GM12878 (cell line): Measurements from ENCODE around the gene PCBD1. TPM values are rescaled to one million over a fixed set of nuclear protein-coding genes. Genes with fewer than 3 reads are reported as not detected.

Source experiments
- BACH1 ChIP-seq: fragments of 450-650 bp; IDR thresholded peaks from 2 replicates; pipeline ENCODE4 v1.6.1; 2017; ENCODE audit warnings: mild to moderate bottlenecking, borderline replicate concordance
- CBFB ChIP-seq: IDR thresholded peaks from 2 replicates; pipeline ENCODE4 v1.6.1; 2016; ENCODE audit warnings: antibody characterized with exemption, low read depth
- CHD2 ChIP-seq: IDR thresholded peaks from 2 replicates; pipeline ENCODE4 v1.6.1; 2011; ENCODE audit warnings: low read depth, low read length, improper control_type of control experiment, borderline replicate concordance
- FOS ChIP-seq: IDR thresholded peaks from 3 replicates; pipeline ENCODE4 v1.6.1; 2011; ENCODE audit warnings: borderline replicate concordance; ENCODE audit not compliant: insufficient read length; ENCODE audit errors: extremely low read depth
- MEF2A ChIP-seq: IDR thresholded peaks from 2 replicates; pipeline ENCODE4 v1.6.1; 2011; ENCODE audit warnings: low read depth, mild to moderate bottlenecking, low read length, moderate library complexity; ENCODE audit not compliant: insufficient read depth
- MYC ChIP-seq: IDR thresholded peaks from 2 replicates; pipeline ENCODE4 v1.6.1; 2011; ENCODE audit warnings: mild to moderate bottlenecking, low read length, moderate library complexity, inconsistent platforms; ENCODE audit not compliant: insufficient read depth, insufficient replicate concordance, insufficient read length, severe bottlenecking
- NFYA ChIP-seq: IDR thresholded peaks from 2 replicates; pipeline ENCODE4 v1.6.1; 2011; ENCODE audit warnings: low read depth, mild to moderate bottlenecking, low read length, improper control_type of control experiment, borderline replicate concordance
- NR2C1 ChIP-seq: fragments of 450-650 bp; IDR thresholded peaks from 2 replicates; pipeline ENCODE4 v1.6.1; 2017; ENCODE audit warnings: antibody characterized with exemption, mild to moderate bottlenecking, moderate library complexity
- POLR2AphosphoS5 ChIP-seq: IDR thresholded peaks from 2 replicates; pipeline ENCODE4 v1.6.1; 2011; ENCODE audit warnings: mild to moderate bottlenecking, low read length, inconsistent platforms
- RAD51 ChIP-seq: fragments of 450-650 bp; IDR thresholded peaks from 2 replicates; pipeline ENCODE4 v1.6.1; 2016; ENCODE audit warnings: moderate library complexity, mild to moderate bottlenecking, inconsistent platforms
- SIX5 ChIP-seq: IDR thresholded peaks from 2 replicates; pipeline ENCODE4 v1.6.1; 2011; ENCODE audit warnings: mild to moderate bottlenecking, low read depth, low read length, moderate library complexity; ENCODE audit not compliant: severe bottlenecking
- STAT1 ChIP-seq: fragments of 450-650 bp; conservative IDR thresholded peaks from 2 replicates; pipeline ENCODE4 v1.6.1; 2014; ENCODE audit warnings: antibody characterized with exemption, mild to moderate bottlenecking
- TCF3 ChIP-seq: IDR thresholded peaks from 2 replicates; pipeline ENCODE4 v1.6.1; 2012; ENCODE audit warnings: low read depth, mild to moderate bottlenecking, low read length, borderline replicate concordance; ENCODE audit not compliant: insufficient read depth
- polyA plus RNA-seq, 11 experiments: library from polyadenylated mRNA; depleted of rRNA in 4 of 11; unstranded in 6 of 11; stranded (reverse) in 5 of 11; fragments of >200 nt; fragmentation: Nextera tagmentation in 4 of 11; fragmentation: Illumina TruSeq in 1 of 11; extraction: Ambion mirVana in 4 of 11; extraction: Trizol in 1 of 11; gene quantifications; 1 replicate in 1 of 11; 2 replicates in 10 of 11; pipeline versions ENCODE4 v1.2.1 to v1.2.3, GENCODE V29; 2011 to 2016; ENCODE audit warnings: inconsistent platforms in 2 of 11, missing spikeins in 2 of 11, low read depth in 1 of 11
- total RNA-seq, 4 experiments: library from RNA; depleted of rRNA in 3 of 4; stranded (reverse); fragments of >200 nt in 3 of 4; fragmentation: Illumina TruSeq in 1 of 4; extraction: Trizol in 1 of 4; gene quantifications; 2 replicates each; pipeline versions ENCODE4 v1.2.1 to v1.2.3, GENCODE V29; 2013 to 2021
- TF ChIP-seq, protein P1 (sequence below): fragments of 450-650 bp; IDR thresholded peaks from 2 replicates; pipeline ENCODE4 v1.6.1; 2018; ENCODE audit warnings: borderline replicate concordance, mild to moderate bottlenecking; ENCODE audit not compliant: partially characterized antibody
- TF ChIP-seq, protein P2 (sequence below): IDR thresholded peaks from 2 replicates; pipeline ENCODE4 v1.6.1; 2012; ENCODE audit warnings: low read depth, low read length, improper control_type of control experiment
- TF ChIP-seq, protein P3 (sequence below): fragments of 450-650 bp; IDR thresholded peaks from 2 replicates; pipeline ENCODE4 v1.6.1; 2017; ENCODE audit warnings: mild to moderate bottlenecking, moderate library complexity
- TF ChIP-seq, protein P4 (sequence below), 3 experiments: IDR thresholded peaks in 2 of 3; conservative IDR thresholded peaks in 1 of 3; 2 replicates each; pipeline ENCODE4 v1.5.1; 2011; ENCODE audit warnings: low read depth in 3 of 3, low read length in 3 of 3, mild to moderate bottlenecking in 3 of 3, control low read depth in 2 of 3, moderate library complexity in 2 of 3, inconsistent platforms in 1 of 3, mixed read lengths in 1 of 3; ENCODE audit not compliant: control insufficient read depth in 2 of 3, insufficient read depth in 1 of 3; ENCODE audit errors: extremely low read depth in 1 of 3

PCBD1 gene
- total and polyA plus RNA-seq, 10 of the 15 experiments (the other 5 are each of a cell fraction or from before 2014, with no cell fraction given): 5.6 to 66.8 (median 34.2) TPM

DNA sequence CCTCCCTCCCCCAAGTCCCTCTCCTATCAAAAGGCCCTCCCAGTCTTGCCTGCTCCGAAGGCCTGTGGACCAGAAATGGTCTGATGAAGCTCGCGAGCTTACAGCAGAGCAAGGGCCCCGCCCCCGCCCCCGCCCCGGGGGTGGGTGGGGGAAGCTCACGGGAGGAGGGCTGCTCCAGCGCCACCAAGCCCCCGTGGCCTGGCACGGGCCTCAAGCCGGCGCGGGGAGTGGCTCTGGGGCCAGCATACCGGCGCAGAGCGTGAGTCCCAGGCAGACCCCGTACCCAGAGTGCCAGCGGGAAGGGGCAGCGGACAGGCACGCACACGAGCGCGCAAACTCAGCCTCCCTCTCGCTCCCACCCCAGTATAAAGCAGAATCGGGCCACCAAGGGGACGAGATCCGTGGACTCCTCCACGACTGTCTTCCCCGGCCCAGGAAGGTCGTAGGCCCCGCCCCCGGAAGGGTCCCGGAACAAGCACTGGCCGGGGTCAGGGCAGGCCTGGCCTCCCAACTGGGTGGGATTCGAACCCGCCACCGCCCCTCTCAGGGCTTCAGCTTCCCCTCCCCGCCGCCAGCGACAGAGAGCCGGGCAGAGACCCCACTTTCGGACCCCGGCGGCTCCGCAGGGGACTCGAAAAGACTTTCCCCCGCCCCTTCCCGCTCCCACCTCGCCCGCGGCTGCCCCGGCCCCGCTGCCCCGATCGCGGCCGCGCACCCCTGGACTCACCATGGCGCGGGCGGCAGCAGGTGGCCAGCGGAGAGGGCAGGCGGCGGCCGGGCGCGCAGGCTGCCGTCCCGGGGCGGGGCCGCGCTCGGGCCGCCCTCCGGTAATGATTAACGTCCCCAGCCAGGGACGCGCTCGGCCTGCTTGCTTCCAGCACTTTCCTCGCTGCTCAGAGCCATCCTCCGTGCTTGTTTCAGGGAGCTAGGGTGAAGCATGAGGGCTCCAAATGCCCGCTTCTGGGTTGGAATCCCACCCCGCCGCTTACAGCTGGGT is at the start of gene PCBD1 (continued):
- TF ChIP-seq, protein P1, sequence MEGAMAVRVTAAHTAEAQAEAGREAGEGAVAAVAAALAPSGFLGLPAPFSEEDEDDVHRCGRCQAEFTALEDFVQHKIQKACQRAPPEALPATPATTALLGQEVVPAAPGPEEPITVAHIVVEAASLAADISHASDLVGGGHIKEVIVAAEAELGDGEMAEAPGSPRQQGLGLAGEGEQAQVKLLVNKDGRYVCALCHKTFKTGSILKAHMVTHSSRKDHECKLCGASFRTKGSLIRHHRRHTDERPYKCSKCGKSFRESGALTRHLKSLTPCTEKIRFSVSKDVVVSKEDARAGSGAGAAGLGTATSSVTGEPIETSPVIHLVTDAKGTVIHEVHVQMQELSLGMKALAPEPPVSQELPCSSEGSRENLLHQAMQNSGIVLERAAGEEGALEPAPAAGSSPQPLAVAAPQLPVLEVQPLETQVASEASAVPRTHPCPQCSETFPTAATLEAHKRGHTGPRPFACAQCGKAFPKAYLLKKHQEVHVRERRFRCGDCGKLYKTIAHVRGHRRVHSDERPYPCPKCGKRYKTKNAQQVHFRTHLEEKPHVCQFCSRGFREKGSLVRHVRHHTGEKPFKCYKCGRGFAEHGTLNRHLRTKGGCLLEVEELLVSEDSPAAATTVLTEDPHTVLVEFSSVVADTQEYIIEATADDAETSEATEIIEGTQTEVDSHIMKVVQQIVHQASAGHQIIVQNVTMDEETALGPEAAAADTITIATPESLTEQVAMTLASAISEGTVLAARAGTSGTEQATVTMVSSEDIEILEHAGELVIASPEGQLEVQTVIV: no peak
- TF ChIP-seq, protein P2, sequence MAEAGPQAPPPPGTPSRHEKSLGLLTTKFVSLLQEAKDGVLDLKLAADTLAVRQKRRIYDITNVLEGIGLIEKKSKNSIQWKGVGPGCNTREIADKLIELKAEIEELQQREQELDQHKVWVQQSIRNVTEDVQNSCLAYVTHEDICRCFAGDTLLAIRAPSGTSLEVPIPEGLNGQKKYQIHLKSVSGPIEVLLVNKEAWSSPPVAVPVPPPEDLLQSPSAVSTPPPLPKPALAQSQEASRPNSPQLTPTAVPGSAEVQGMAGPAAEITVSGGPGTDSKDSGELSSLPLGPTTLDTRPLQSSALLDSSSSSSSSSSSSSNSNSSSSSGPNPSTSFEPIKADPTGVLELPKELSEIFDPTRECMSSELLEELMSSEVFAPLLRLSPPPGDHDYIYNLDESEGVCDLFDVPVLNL: no peak
- TF ChIP-seq SIX5 (no peak), STAT1 (no peak), CHD2 (no peak), MYC (no peak), CBFB (no peak), RAD51 (no peak), NFYA (no peak), BACH1 (0 out of 2 replicates have a peak, but pooled peaks have one; percentile 14), FOS (no peak), TCF3 (0 out of 2 replicates have a peak, but pooled peaks have one; percentile 23), POLR2AphosphoS5 (no peak; the same call in 1 of the 2 replicates), NR2C1 (no peak), MEF2A (no peak)
- TF ChIP-seq, protein P3, sequence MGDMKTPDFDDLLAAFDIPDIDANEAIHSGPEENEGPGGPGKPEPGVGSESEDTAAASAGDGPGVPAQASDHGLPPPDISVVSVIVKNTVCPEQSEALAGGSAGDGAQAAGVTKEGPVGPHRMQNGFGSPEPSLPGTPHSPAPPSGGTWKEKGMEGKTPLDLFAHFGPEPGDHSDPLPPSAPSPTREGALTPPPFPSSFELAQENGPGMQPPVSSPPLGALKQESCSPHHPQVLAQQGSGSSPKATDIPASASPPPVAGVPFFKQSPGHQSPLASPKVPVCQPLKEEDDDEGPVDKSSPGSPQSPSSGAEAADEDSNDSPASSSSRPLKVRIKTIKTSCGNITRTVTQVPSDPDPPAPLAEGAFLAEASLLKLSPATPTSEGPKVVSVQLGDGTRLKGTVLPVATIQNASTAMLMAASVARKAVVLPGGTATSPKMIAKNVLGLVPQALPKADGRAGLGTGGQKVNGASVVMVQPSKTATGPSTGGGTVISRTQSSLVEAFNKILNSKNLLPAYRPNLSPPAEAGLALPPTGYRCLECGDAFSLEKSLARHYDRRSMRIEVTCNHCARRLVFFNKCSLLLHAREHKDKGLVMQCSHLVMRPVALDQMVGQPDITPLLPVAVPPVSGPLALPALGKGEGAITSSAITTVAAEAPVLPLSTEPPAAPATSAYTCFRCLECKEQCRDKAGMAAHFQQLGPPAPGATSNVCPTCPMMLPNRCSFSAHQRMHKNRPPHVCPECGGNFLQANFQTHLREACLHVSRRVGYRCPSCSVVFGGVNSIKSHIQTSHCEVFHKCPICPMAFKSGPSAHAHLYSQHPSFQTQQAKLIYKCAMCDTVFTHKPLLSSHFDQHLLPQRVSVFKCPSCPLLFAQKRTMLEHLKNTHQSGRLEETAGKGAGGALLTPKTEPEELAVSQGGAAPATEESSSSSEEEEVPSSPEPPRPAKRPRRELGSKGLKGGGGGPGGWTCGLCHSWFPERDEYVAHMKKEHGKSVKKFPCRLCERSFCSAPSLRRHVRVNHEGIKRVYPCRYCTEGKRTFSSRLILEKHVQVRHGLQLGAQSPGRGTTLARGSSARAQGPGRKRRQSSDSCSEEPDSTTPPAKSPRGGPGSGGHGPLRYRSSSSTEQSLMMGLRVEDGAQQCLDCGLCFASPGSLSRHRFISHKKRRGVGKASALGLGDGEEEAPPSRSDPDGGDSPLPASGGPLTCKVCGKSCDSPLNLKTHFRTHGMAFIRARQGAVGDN: 0 out of 2 replicates have a peak, but pooled peaks have one; percentile 21
- TF ChIP-seq, protein P4, sequence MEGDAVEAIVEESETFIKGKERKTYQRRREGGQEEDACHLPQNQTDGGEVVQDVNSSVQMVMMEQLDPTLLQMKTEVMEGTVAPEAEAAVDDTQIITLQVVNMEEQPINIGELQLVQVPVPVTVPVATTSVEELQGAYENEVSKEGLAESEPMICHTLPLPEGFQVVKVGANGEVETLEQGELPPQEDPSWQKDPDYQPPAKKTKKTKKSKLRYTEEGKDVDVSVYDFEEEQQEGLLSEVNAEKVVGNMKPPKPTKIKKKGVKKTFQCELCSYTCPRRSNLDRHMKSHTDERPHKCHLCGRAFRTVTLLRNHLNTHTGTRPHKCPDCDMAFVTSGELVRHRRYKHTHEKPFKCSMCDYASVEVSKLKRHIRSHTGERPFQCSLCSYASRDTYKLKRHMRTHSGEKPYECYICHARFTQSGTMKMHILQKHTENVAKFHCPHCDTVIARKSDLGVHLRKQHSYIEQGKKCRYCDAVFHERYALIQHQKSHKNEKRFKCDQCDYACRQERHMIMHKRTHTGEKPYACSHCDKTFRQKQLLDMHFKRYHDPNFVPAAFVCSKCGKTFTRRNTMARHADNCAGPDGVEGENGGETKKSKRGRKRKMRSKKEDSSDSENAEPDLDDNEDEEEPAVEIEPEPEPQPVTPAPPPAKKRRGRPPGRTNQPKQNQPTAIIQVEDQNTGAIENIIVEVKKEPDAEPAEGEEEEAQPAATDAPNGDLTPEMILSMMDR (IDR thresholded peaks at IDR 0.05 in 2 of 3, conservative IDR thresholded peaks at IDR 0.05 in 1 of 3; ENCODE audit: control insufficient read depth in 2 of 3, extremely low read depth in 1 of 3, insufficient read depth in 1 of 3, low read depth in 3 of 3, low read length in 3 of 3): no peak
